Breast epithelium (tissue), 4 donors: ENCODE data around the gene MMP8. TPM values are rescaled to one million over a fixed set of nuclear protein-coding genes. Genes with fewer than 3 reads are reported as not detected.
A peak's percentile ranks its signal among the peaks of the same experiment; 100 is the strongest.
"Not testable (repeated sequence)": the region's sequence is repeated elsewhere in the genome, so short reads cannot be mapped to it uniquely, and the experiment has no call there.

Experiments used
- DNase-seq, 2 donors: peaks; one replicate each; pipeline ENCODE4 v3.0.0-alpha.2; 2019; ENCODE audit warnings: low spot score in 2 of 2
- H3K27ac ChIP-seq, 2 donors: fragments of 200-600 bp; sonication (generic) in 1 of 2; one replicate each; pipeline ENCODE4 v1.5.1; 2016 to 2019; ENCODE audit warnings: mild to moderate bottlenecking in 1 of 2
- H3K27me3 ChIP-seq, 2 donors: fragments of 200-600 bp; sonication (generic) in 1 of 2; one replicate each; pipeline versions ENCODE4 v1.5.1 to v1.6.0; 2017 to 2019; ENCODE audit warnings: control low read depth in 1 of 2, mild to moderate bottlenecking in 1 of 2
- H3K36me3 ChIP-seq: fragments of 200-600 bp; one replicate; pipeline ENCODE4 v1.5.1; 2019
- H3K4me1 ChIP-seq, 2 donors: fragments of 200-600 bp; sonication (generic); one replicate each; pipeline ENCODE4 v1.5.1; 2016 to 2019; ENCODE audit warnings: control low read depth in 1 of 2
- H3K4me3 ChIP-seq, 3 donors: fragments of 200-600 bp; sonication (generic); 1 replicate in 2 of 3; 2 replicates in 1 of 3; pipeline ENCODE4 v1.5.1; 2016 to 2019; ENCODE audit warnings: mild to moderate bottlenecking in 3 of 3, moderate library complexity in 2 of 3
- H3K9me3 ChIP-seq, 2 donors: fragments of 200-600 bp; sonication (generic) in 1 of 2; one replicate each; pipeline ENCODE4 v1.5.1; 2016 to 2019; ENCODE audit warnings: control low read depth in 1 of 2
- CTCF ChIP-seq, 3 donors: fragments of 450-650 bp; IDR thresholded peaks; one replicate each; pipeline ENCODE4 v1.5.1; 2016 to 2017; ENCODE audit warnings: antibody characterized with exemption in 3 of 3, mild to moderate bottlenecking in 3 of 3, moderate library complexity in 3 of 3
- POLR2A ChIP-seq: fragments of 450-650 bp; IDR thresholded peaks from one replicate; pipeline ENCODE4 v1.6.1; 2016; ENCODE audit warnings: antibody characterized with exemption, mild to moderate bottlenecking, moderate library complexity
- POLR2AphosphoS5 ChIP-seq, 3 donors: sonication (generic); formaldehyde crosslinking; IDR thresholded peaks; one replicate each; pipeline ENCODE4 v1.6.1; 2017; ENCODE audit warnings: antibody characterized with exemption in 3 of 3
- intact Hi-C: fragments of 100-400 bp; cut with DNase I; formaldehyde crosslinking; loops from one replicate; pipeline ENCODE4 v1.15.1; 2023; ENCODE audit warnings: low total_unique reads
- total RNA-seq, 3 donors: library from RNA; depleted of rRNA; stranded (reverse); fragments of >200 nt; gene quantifications; one replicate each; pipeline ENCODE4 v1.1.0, GENCODE V29; 2016

Gene MMP8
- total RNA-seq, 3 donors from 2014 or later = 0.33 to 2.3 TPM; not detected in 1

GRCh38 chr11:102733232-102733875 lies 8.6 kb upstream of the MMP8 start:
- Histone ChIP-seq H3K36me3 (no peaks in the 10 kb centered on the region), H3K4me1 (no peaks in the 10 kb centered on the region), H3K4me3 (no peak overlapping the region), H3K27me3 (no peaks in the 10 kb centered on the region), H3K9me3 (peaks cover 0 to under 1% of the 10 kb centered on the region in 2 donors), H3K27ac (no peak overlapping the region)
- intact Hi-C loops = no loop called here
- peak in 2 of 3 donors; percentile 38 to 48 for TF ChIP-seq CTCF (IDR thresholded peaks at IDR 0.05)
- TF ChIP-seq POLR2A = no peak
- no peak for TF ChIP-seq POLR2AphosphoS5 (IDR thresholded peaks at IDR 0.05)
- peak in 1 of 2 donors; percentile 58 for DNase-seq

- intact Hi-C loops = not testable (repeated sequence)
These were observed 6.2 kb upstream of the MMP8 start for GRCh38 chr11:102730944-102731343.

GRCh38 chr11:102729849-102730815 lies 5.4 kb upstream of the MMP8 start:
- Histone ChIP-seq H3K4me3 (no peak overlapping the region), H3K4me1 (no peaks in the 10 kb centered on the region), H3K9me3 (no peaks in the 10 kb centered on the region), H3K27ac (peak overlapping the region in 1 of 2 donors; percentile 68), H3K27me3 (no peaks in the 10 kb centered on the region), H3K36me3 (no peaks in the 10 kb centered on the region)
- DNase-seq = no peak
- TF ChIP-seq POLR2A (no peak), CTCF (IDR thresholded peaks at IDR 0.05) (no peak)
- intact Hi-C loops = no loop called here

More at GRCh38 chr11:102730944-102731343, 6.2 kb upstream of the MMP8 start:
- not testable (repeated sequence) for H3K4me1 ChIP-seq, H3K9me3 ChIP-seq, H3K4me3 ChIP-seq, DNase-seq, H3K27me3 ChIP-seq, H3K36me3 ChIP-seq, H3K27ac ChIP-seq

GRCh38 chr11:102727890-102728289 lies 3.1 kb upstream of the MMP8 start:
- Histone ChIP-seq H3K27me3 (no peaks in the 10 kb centered on the region), H3K9me3 (no peaks in the 10 kb centered on the region), H3K27ac (no peak overlapping the region), H3K4me1 (no peaks in the 10 kb centered on the region), H3K36me3 (no peaks in the 10 kb centered on the region), H3K4me3 (no peak overlapping the region)
- TF ChIP-seq POLR2A = no peak
- no peak for TF ChIP-seq POLR2AphosphoS5 (IDR thresholded peaks at IDR 0.05)
- no peak for TF ChIP-seq CTCF (IDR thresholded peaks at IDR 0.05)
- intact Hi-C loops = no loop called here
- DNase-seq = no peak

GRCh38 chr11:102722821-102723220 lies 1.9 kb downstream of the MMP8 start:
- no peak for DNase-seq
- H3K4me1 ChIP-seq = no peaks in the 10 kb centered on the region
- H3K9me3 ChIP-seq = no peaks in the 10 kb centered on the region
- no peak overlapping the region for H3K27ac ChIP-seq
- no peaks in the 10 kb centered on the region for H3K27me3 ChIP-seq
- intact Hi-C loops = no loop called here
- no peak overlapping the region for H3K4me3 ChIP-seq
- no peak for TF ChIP-seq POLR2AphosphoS5 (IDR thresholded peaks at IDR 0.05)
- TF ChIP-seq POLR2A = no peak
- TF ChIP-seq CTCF (IDR thresholded peaks at IDR 0.05) = no peak
- H3K36me3 ChIP-seq = no peaks in the 10 kb centered on the region
